Measurements from ENCODE around the gene NKG7.

- TF ChIP-seq POLR2A (IDR thresholded peaks at IDR 0.05) (no peak), CTCF (IDR thresholded peaks at IDR 0.05) (no peak)
Measured at GRCh38 chr19:51368366-51369282, 3.8 kb downstream of the NKG7 start, which contains the start of gene CLDND2.

All from body of pancreas (tissue), 4 donors.